H1 (cell line): ENCODE results near the gene MOV10L1. TPM values are rescaled to one million over a fixed set of nuclear protein-coding genes. Genes with fewer than 3 reads are reported as not detected.

Experiments
- CTBP2 ChIP-seq: IDR thresholded peaks from 2 replicates; pipeline ENCODE4 v1.7.0; 2011; ENCODE audit warnings: borderline replicate concordance, mild to moderate bottlenecking, moderate library complexity, mixed read lengths, low read length; ENCODE audit not compliant: insufficient read depth, insufficient read length
- POU5F1 ChIP-seq: IDR thresholded peaks from 2 replicates; pipeline ENCODE4 v1.6.1; 2011; ENCODE audit warnings: low read depth, mild to moderate bottlenecking, low read length, moderate library complexity
- RAD21 ChIP-seq, 2 experiments: IDR thresholded peaks in 1 of 2; conservative IDR thresholded peaks in 1 of 2; 2 replicates each; pipeline ENCODE4 v1.6.1; 2011; ENCODE audit warnings: low read depth in 2 of 2, low read length in 2 of 2, improper control_type of control experiment in 1 of 2, inconsistent platforms in 1 of 2, mild to moderate bottlenecking in 1 of 2, moderate library complexity in 1 of 2
- SP2 ChIP-seq: IDR thresholded peaks from 2 replicates; pipeline ENCODE4 v1.6.1; 2012; ENCODE audit warnings: mild to moderate bottlenecking, low read length, inconsistent platforms
- polyA plus RNA-seq, 7 experiments: library from polyadenylated mRNA; depleted of rRNA in 3 of 7; stranded (reverse) in 5 of 7; unstranded in 2 of 7; fragments of >200 nt in 5 of 7; fragments of 200-250 nt in 2 of 7; gene quantifications; 1 replicate in 5 of 7; 2 replicates in 1 of 7; 4 replicates in 1 of 7; pipeline versions ENCODE4 v1.2.1 to v1.2.3, GENCODE V29; 2011 to 2013; ENCODE audit warnings: missing spikeins in 2 of 7, mixed read lengths in 2 of 7
- total RNA-seq: library from RNA; stranded (reverse); fragmentation: NEBNext Ultra II Directional; extraction: Animal tissue kit (Norgen Biotek cat#: 25700); gene quantifications from 2 replicates; pipeline ENCODE4 v1.2.1, GENCODE V29; 2021

MOV10L1 gene
- total and polyA plus RNA-seq, 2 of the 8 experiments (the other 6 are each of a cell fraction or from before 2014, with no cell fraction given) = 0.32 TPM; not detected in 1

DNA sequence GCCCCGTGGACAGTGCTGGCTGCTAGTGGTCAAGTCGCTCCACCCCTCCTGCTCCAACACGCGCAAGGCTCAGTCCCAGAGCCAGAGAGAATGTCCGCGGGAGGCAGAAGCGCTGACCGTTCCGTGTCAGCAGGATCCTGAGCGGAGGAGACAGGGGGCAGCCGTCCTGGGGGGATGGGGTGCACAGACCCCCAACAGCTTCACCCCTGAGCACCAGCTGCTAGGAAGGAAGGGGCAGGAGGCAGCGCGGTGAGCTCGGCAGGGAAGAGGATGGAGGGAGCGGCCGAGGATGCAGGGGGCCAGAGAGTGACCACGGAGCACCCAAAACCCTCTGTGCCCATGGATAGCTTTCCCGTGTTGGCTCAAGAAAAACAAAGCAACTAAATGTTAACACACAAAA is 25.4 kb upstream of the MOV10L1 start (continued):
- no peak for TF ChIP-seq CTBP2
- no peak for TF ChIP-seq RAD21 (IDR thresholded peaks at IDR 0.05 in 1 of 2, conservative IDR thresholded peaks at IDR 0.05 in 1 of 2; ENCODE audit: low read depth in 2 of 2, low read length in 2 of 2)
- no peak for TF ChIP-seq POU5F1
- no peak for TF ChIP-seq SP2
